C4-2B (cell line): ENCODE data around the gene CDHR5.
"Not testable (repeated sequence)": the region's sequence is repeated elsewhere in the genome, so short reads cannot be mapped to it uniquely, and the experiment has no call there.

Experiments used
- CTCF ChIP-seq: fragments of 450-650 bp; conservative IDR thresholded peaks from 2 replicates; pipeline ENCODE4 v1.5.1; 2017; ENCODE audit warnings: mild to moderate bottlenecking
- ZFX ChIP-seq: fragments of 450-650 bp; IDR thresholded peaks from 2 replicates; pipeline ENCODE4 v1.6.1; 2017

- not testable (repeated sequence) for TF ChIP-seq CTCF, ZFX
Measured at GRCh38 chr11:653136-653535, 28.4 kb upstream of the CDHR5 start.
